HG03565 (cell line): ENCODE results near the gene GBGT1.

ENCODE experiments used
- ATAC-seq: cut with Tn5 transposase; IDR thresholded peaks from one replicate; pipeline ENCODE4 v1.9.1; 2021; ENCODE audit warnings: mild to moderate bottlenecking, moderate library complexity; ENCODE audit not compliant: unreplicated experiment

GBGT1 gene

DNA sequence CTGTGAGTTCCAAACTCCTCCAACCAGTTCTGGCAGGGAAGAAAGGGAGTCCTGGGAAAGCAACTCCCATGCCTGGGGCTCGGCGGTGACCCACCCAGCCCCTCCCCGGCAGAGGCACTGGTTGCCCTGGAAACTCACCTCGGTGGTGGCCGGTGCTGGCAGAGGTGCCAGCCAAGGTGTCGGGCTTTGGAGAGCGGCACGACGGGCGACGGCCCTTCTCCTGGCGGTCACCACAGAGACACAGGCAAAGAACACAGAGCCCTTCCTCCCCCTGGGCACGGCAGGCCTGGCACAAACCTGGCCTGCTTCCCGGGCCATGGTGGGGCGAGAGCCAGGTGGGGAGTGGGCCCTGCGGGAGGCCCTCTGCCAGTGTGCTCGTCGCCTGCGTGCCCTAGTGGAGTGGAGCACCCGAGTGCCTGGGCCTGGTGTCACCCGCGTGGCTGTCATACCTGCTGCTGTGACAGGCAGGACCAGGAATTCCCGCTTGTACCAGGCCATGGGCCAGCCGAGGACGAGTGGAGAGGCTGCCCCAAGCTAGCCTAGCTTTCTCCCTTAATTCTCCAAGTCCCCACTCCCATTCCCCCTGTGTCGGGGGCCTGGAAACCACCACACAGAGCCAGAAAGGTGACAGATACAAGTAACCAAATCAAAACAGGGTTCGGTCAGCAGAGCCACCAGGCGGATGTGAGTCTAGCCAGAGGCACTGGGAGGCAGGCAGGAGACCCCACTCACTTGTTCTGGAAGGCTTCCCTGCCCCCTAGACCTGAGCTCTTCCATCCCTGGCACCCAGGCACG, 34.5 kb downstream of the GBGT1 start:
- ATAC-seq: no peak

DNA sequence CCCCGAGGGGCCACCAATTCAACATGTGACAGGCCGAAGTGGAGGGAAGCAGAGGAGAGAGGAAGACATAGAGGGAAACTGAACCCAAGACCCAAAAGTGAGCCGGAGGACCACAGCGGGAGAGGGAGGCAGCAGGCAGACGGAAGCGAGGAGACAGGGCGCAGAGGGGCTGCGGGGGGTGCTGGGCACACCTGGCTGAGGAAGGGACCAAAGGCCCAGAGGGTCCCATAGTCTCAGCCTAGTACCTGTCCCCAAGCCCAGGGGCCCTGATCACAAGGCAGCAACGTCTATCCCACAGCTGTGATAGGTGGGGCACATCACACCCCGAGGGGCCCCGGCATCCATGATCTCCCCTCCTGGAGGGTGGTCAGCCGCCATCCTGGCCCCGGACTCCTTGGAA, 35.6 kb downstream of the GBGT1 start:
- no peak for ATAC-seq

DNA sequence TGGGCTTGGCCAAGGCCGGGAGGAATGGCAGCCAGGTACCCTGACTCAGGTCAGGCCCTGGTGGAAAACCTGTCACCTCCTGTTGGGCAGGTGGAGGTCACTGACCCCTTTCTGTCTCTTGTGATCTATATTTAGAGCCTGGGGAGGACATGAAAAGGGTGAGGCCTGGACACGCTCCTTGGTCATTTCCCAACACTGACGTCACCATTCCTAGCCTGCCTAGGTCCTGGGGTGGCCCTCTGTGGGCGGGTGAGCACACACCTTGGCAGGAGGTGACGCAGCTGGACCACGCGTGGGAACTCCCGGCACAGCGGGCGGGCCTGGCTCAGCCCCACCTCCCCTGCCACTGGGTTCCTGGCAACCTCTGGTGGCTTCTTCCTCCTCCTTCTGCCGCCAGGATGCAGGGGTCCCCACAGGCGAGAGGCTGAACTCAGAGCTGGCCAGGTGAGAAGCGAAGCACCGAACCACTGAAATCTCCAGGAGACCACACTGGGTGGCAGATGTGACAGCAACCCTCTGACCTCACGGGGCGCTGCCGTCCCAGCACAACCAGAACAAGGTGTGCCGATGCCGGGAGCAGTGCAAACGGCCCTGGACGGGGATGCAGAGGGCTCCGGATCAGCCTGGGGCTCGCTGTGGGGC, 36.3 kb downstream of the GBGT1 start:
- ATAC-seq: no peak

DNA sequence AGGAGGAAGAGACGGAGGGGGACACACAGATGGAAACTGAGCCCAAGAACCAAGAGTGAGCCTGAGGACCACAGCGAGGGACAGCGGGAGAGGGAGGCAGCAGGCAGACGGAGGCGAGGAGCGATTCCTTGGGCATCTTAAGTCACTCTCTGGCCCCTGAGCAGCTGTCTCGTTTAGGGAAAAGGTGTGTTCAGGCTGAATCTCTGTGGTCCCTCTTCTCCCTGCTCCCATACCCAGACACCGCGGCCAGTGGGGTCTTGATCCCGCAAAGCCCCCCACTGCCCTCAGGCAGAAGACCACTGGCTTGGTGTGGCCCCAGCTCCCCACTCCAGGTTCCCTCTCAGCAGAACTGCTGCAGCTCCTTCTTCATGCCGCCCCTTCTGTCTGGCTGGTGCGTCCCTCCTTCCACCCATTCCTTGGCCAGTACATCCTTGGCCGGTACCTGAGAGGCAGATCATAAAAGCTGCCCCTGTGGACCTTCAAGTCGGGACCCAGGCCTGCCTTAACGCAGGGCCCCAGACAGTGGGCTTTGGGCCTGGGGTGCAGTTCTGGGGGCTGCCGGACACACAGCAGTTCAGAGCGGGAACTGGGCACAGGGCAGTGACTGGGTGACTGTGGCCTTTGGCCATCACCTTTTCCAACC, 36.9 kb downstream of the GBGT1 start:
- no peak for ATAC-seq

DNA sequence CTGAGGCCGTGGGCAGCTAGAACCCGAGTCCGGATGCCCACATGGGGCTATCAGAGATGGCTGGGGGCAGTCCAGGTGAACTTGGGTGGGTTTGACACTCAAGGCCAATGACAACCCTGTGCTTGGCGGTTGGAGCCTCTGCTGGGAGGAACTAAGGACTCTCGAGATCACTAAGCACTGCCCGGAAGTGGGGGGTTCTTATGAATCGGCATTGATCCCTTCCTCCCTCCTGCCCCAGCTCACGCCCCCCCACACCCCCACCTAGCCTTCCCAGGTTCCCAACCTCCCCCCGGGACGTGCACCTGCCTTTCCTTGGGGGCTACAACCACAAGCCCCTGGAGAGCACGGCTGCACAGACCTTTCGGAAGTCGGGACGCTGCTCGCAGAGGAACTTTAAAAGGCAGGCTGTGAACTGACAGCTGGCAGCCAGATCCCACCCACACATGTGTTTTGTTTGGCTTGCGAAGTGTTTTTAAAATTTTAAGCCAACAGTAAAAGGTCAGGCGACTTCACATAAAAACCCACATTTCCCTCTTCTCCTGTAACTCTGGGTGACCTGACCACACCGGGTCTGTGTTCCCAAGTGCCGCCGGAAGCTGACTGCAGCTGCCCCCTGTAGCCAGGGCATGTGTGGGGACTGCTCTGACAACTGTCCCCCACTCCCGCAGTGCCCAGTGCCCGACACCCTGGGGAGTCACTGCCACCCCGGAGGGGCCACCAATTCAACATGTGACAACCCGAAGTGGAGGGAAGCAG, 37.6 kb downstream of the GBGT1 start:
- ATAC-seq: no peak

DNA sequence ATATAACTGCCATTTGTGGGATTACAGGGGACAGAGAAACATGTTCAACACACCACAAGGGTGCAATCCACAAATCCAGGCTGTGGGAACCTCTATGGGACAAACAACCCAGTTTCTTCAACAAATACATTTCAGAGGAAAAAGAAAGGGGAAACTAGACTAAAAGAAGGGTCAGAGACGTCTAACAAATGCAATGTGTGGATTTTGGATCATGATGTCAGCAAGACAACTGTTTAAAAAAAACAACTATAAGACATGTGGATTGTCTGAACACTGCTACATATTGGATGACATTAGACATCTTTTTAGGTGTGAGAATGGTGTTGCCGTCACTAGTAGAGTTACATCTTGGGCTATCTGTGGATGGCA, 38.8 kb downstream of the GBGT1 start:
- no peak for ATAC-seq

DNA sequence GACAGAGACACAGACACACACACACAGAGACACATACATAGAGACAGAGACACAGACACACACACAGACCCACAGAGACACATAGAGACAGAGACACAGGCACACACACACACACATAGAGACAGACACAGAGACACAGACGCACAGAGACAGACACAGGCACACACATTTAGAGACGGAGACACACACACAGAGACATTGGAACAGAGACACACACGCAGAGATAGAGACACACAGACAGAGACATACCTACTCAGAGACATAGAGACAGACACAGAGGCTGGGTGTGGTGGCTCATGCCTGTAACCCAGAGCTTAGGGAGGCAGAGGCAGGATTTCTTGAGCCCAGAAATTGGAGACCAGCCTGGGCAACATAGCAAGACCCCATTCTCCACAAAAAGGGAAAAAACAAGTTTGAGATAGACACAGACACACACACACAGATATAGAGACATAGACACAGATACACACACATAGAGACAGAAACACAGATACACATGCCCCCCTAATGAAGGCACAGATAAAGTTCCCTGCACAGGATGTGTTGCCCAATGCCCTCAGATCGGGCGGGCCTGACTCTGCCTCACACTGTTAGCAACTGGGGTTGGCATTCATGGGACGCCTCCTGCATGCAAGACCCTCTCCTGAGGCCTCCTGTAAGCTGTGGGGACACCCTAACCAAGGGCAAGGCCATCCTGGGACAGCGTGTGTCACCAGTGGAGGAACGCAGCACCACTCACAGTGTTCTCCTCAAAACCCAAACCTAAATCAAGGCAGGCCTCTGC, 39.4 kb downstream of the GBGT1 start:
- no peak for ATAC-seq

DNA sequence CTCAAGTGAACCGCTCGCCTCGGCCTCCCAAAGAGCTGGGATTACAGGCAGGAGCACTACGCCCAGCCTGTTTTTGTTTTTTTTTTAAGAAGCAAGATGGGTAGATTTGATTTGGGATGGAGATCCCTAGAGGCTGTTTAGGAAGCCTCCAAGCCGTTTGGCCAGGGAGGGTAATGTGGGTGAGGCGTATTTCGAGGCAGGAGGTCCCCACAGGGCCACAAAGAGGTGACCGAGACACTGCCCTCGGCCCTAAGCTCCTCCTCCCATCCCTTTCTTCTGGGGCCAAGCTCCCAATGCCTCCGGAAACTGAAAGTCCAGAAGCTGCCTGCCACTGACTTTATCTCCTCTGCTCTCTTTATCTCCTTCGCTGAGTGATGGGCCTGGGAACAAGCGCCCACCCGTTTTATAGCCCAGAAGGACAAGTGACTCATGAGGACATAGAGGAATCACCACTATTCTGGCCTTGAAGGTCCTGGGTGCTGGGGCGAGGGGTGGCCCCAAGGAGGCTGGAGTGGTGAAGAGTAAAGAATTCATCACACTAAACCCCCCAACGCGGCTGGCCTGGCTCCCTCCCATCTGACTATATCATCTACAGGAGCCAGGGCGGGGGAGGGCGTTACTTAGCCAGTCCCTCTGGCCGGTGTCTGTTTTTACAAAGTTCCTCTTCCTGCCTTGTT, 40.6 kb downstream of the GBGT1 start:
- ATAC-seq: no peak

DNA sequence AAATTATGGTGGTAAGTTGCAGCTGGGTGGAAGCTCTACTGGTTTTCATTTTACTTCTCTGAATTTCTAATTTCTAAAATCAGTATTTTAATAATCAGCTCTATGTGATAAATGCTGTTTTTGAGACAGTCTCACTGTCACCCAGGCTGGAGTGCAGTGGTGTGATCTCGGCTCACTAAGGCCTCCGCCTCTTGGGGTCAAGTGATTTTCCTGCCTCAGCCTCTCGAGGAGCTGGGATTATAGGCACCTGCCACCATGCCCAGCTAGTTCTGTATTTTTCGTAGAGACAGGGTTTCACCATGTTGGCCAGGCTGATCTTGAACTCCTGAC, 41.1 kb downstream of the GBGT1 start:
- ATAC-seq: no peak

DNA sequence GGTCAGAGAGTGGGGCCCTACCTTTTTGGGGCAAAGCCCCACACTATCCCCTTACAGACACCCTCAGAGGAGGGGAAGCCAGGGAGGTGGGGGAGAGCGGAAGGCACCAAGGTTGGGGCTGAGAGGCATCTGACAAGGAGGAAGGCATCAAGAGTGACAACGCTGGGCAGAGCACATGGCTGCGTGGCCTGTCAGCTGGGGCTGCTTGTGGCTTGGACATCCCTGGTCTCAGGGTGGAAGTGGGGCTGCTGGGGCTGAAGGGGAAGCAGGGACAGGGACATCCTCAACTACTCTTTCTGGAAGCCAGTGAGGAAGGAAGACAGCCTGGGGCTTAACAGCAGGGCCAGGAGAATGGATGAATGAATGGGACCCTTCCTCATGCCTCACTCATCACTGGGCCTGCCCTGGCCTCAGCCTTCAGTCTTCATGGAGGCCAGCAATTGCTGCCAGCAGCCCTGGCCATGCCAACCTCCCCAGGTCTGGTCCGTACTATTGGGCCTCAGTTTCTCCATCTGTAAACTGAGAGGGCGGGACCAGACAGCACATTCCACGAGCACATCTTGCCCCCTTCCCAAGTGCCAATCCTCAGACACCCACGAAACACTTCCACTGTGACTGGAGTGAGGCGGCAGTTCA, 41.7 kb downstream of the GBGT1 start:
- no peak for ATAC-seq

DNA sequence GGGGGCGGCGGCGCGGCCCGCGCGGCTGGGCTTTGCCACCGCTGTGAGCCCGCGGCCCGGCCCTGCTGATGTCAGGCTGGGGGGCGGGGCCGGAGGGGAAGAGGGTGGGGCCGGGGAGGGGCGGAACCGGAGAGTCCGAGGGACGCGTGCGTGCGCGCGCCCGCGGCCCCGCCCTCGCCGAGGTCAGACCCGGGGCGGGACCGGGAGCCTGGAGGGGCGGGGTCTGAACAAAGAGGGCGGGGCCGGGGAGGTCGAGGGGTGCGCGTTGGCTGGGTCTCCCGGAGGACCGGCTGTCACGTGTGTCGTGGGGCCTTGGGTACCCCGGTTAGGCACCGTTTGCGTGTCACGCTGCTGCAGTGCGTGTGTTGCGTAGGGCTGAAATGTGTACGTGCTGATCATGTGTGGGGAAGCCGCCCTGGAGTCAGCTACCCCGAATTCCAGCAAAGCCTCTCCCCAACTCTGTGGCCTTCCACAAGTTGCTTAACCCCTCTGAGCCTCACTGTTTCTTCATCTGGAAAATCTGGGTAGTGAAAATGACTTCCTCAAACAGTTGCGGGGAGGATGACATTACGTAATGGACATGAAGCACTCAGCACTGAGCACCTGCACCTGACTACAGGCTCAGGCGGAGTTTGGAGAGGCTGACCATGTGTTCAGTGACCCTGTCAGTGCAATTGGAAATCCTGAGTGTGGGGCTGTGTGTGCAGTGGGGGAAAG, 42.4 kb downstream of the GBGT1 start, which contains the start of gene RALGDS:
Gene RALGDS, minus strand, starts transcription at position 43 of the 717 bp plus-strand sequence. CDS start 86 bp downstream, outside the sequence.
- ATAC-seq: peak; percentile 55

DNA sequence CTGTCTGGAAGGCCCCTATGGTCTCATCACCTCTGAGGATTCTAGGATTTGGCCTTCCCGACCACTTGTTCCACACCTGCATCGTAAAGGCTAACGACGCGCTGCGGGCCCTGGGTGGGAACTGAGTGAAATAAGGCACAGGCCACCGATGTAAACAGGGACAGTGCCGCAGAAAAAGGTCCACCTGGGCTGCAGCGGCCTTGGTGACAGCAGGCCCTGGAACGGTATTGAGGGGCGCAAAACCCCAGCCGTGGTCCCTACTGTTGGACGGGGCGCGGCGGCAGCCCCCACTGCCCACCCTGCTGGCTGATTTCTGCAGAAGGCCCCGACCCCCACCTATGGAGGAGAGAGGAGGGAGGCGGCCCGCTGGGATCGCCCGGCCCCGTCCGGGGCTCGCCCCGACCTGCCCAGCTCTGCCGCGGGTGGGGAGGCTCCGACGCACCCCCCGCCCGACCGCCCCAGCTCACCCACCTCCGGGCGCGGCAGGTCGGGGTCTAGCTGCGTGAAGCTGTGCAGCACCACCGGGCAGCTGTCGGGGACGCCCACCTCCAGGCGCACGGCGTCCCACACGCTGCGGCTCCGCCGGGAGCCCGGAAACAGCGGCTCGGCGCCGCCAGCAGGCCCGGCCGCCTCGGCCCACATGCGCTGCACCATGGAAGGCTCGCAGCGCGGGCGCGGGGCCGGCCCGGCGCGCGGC, 43.1 kb downstream of the GBGT1 start:
- peak; percentile 2 for ATAC-seq

DNA sequence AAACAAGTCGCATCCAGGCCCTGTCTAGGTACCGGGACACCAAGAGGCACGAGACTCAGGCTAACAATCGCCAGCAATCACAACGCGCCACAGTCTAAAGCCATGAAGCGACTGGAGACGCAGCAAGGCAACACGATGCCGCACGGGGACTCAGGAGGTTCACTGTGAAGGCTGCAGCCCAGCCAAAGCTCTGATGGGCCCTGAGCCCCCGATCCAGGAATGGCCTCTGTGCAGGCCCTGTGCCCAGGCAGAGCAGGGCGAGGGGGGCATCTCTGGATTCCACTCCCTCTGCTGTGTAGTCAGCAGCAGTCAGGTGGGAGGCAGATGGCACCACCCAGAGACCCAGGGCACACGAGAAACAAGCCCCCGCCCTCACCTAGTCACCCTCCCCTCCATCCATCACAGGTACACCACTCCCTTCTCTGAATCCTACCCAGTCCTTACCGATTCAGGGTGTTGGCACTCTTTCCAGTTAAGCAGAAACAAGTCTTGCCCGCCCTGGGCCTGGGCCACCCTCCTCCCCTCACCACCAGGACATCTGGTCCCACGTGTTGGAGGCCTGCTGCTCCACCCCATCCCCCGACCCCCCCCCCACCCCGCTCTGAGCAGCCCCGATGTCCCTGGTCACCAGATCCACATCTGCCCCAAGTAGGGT, 43.7 kb downstream of the GBGT1 start:
- ATAC-seq: no peak

DNA sequence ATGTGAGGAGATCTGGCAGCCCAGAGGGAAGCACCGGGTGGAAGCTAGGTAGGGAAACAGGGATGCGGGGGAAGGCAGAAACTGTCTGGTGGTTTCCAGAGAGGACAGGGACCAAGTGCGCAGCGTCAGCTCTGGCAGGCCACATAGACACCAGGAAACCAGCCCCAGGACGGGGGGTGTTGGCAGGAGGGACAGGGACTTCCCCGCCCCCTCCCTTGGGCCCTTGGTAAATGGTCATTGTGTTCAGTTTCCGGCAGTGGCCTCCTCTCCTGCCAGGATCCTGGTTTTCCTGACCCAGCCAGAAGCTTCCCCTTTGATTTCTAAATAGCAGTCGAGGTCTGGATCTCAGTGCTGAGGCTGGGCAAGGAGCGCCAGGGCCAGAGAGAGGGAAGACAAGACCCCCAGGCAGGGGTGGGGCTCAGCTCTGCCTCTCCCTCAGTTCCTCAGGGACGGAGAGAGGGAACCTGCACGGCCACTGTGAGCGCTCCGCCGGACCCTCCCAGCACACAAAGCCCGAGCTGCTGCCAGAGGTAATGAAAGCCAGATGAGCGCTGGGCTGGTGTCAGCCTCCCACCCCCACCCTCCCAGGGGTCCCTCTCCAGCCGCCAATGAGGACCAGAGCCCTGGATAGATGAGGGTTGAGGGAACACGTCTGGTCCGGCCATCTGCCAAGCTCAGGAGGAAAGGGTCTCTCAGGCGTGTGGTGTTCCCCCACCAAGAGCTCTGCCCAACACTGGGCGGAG, 44.4 kb downstream of the GBGT1 start:
- ATAC-seq: no peak

DNA sequence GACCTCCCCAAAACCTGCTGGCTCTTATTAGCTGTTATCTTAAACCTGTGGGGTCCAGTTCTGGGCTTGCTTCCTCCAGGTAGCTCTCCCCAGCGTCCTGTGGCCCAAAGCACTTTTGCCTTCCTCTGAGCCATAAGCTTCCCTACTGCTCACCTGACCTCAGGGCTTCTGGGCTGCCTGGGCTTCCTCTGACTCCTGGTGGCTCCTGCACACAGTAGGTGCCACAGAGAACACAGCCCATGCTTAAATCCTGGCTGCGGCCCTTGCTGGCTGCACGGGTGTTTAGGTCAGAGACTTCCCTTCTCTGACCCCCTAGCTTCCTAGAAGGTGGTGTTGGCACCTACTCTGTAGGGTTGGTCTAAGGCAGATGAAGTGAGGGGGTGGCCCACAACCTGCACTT, 45.1 kb downstream of the GBGT1 start:
- no peak for ATAC-seq

DNA sequence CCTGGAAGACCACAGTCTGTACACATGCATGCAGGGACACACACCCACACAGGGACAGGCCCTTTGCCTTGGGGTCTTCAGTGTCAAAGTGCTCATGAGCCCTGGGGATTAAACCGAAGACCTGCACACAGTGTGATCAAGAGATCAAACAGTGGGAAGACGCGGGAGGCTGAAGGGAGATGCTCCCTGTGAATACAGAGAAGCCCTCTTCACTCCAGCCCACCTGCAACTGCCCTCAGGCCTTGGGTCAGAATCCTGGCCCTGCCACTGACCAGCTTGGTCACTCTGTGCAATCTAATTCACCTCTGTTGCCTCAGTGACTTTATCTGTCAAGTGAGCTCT, 45.6 kb downstream of the GBGT1 start:
- no peak for ATAC-seq
